ENCODE results near the gene FCN1. TPM values are rescaled to one million over a fixed set of nuclear protein-coding genes. Genes with fewer than 3 reads are reported as not detected.

FCN1 gene
- total and polyA plus RNA-seq, 9 of the 15 experiments (the other 6 are each of a cell fraction or from before 2014, with no cell fraction given), result not detected

- DNase-seq (ENCODE audit: extremely low read depth in 1 of 4, low spot score in 3 of 4), result no peak
- no peak for TF ChIP-seq ZNF174 (CRISPR knock-in tag; IDR thresholded peaks at IDR 0.05)
- TF ChIP-seq FIP1L1 (IDR thresholded peaks at IDR 0.05; ENCODE audit: low read depth, low read length, poor library complexity, severe bottlenecking), result no peak
- no peak for TF ChIP-seq ZNF695 (CRISPR knock-in tag; IDR thresholded peaks at IDR 0.05)
- no peak for TF ChIP-seq ARID2 (IDR thresholded peaks at IDR 0.05)
- no peak for TF ChIP-seq ZNF395 (CRISPR knock-in tag; IDR thresholded peaks at IDR 0.05)
- no peak for TF ChIP-seq ZNF232 (CRISPR knock-in tag; IDR thresholded peaks at IDR 0.05)
- Histone ChIP-seq H3K79me2 (ENCODE audit: control insufficient read depth, insufficient read depth, low read length) (no peaks in the 10 kb centered on the region), H2AFZ (ENCODE audit: low read depth, low read length) (no peak overlapping the region), H3K4me3 (no peak overlapping the region), H3K4me2 (ENCODE audit: insufficient read depth, low read length) (no peak overlapping the region), H3K9me1 (ENCODE audit: control insufficient read depth, insufficient read depth, low read length) (no peaks in the 10 kb centered on the region), H3K4me1 (replicated peaks in 1 of 2; ENCODE audit: control insufficient read depth in 2 of 2, insufficient read depth in 2 of 2, low read length in 2 of 2) (no peaks in the 10 kb centered on the region), H4K20me1 (replicated peaks; ENCODE audit: control insufficient read depth, insufficient read depth, low read length) (peaks cover 7% of the 10 kb centered on the region; the same call in 1 of the 2 replicates), H3K27ac (ENCODE audit: extremely low read depth, low read depth, low read length) (no peak overlapping the region), H3K36me3 (ENCODE audit: control insufficient read depth, insufficient read depth, low read length) (no peaks in the 10 kb centered on the region), H3K27me3 (ENCODE audit: control insufficient read depth in 2 of 2, insufficient read depth in 2 of 2, low read length in 2 of 2) (peaks cover 7 to 61% of the 10 kb centered on the region in 2 experiments; a peak in 4 of 5 replicates), H3K9me3 (replicated peaks; ENCODE audit: control insufficient read depth, insufficient read depth, low read depth, low read length) (no peaks in the 10 kb centered on the region), H3K9ac (ENCODE audit: insufficient read depth in 1 of 2, low read depth in 2 of 2, low read length in 2 of 2) (no peak overlapping the region)
- in situ Hi-C loops (cut with MboI), result no loop called here
- no peak for ATAC-seq
- CTCF ChIA-PET (ENCODE audit: low intra/inter-chr PET ratio), result no interaction called here
- intact Hi-C loops (cut with micrococcal nuclease), result no loop called here
- POLR2A ChIA-PET, result no interaction called here
- no peak for FAIRE-seq
- WGBS (ENCODE audit: insufficient coverage, low coverage, missing lambda C conversion rate), result 0% methylated on average over 13 of the region's 15 CpGs
- BruUV-seq (replicated peaks), result no TSS peak
Observed at GRCh38 chr9:134943836-134944235, 26.1 kb upstream of the FCN1 start.
